RPMI7951 (cell line): ENCODE data around the gene PRUNE1. TPM values are rescaled to one million over a fixed set of nuclear protein-coding genes. Genes with fewer than 3 reads are reported as not detected.

Experiments used
- DNase-seq: peaks from one replicate; pipeline ENCODE4 v3.0.0-alpha.2; 2012; ENCODE audit warnings: low read depth
- total RNA-seq: library from RNA; depleted of rRNA; stranded (reverse); fragments of >200 nt; shearing (Covaris generic); gene quantifications from 2 replicates; pipeline ENCODE4 v1.2.3, GENCODE V29; 2014; rRNA removed

PRUNE1 gene, protein sequence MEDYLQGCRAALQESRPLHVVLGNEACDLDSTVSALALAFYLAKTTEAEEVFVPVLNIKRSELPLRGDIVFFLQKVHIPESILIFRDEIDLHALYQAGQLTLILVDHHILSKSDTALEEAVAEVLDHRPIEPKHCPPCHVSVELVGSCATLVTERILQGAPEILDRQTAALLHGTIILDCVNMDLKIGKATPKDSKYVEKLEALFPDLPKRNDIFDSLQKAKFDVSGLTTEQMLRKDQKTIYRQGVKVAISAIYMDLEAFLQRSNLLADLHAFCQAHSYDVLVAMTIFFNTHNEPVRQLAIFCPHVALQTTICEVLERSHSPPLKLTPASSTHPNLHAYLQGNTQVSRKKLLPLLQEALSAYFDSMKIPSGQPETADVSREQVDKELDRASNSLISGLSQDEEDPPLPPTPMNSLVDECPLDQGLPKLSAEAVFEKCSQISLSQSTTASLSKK
- total RNA-seq = 10.5 and 10.8 TPM in 2 replicates

DNA sequence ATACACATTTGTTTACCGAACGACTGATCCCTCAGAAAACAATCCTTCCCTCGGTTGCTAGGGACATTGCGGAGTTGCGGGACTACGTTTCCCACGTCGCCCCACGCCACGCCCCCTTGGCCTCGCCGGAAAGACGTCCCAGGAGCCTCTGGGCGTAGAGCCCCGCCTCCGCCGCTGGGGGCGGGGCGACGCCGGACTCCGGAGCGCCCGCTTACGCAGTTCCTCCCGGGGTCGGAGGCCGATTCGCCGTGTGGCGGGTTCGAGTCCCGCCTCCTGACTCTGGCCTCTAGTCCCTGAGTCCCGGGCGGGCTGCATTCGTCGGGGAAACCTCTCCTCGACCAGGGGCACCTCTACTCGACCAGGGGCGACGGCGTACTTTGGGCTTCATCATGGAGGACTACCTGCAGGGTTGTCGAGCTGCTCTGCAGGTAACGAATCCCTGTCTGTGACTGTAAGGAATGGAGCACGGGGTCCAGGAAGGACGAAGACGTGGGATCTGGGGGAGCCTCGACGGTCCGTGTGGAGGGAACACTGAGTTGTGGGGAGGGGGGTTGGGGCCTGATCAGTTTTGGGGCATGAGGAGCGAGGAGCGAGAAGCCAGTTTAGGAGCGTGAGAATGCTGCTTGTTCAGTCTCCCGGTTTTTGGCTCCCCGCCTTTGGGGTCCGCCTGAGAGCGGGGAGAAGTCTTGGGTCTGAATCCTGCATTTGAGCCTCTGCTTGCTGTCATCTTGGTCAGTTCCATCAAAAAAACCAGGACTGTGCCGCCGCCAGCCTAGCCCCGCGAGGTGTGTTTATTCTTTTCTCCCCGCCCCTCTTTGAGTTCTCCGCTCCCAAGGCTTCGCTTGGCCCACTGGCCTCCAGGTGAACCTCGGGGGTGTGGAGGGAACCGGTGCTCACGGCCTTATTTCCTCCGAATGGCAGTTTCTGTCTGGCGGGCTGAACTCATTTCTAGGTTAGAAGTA, at the start of gene PRUNE1:
PRUNE1 (plus strand) TSS at position 206 of the 962 bp plus-strand sequence; CDS start at position 390, 184 bp downstream.
- peak; percentile 94 for DNase-seq

DNA sequence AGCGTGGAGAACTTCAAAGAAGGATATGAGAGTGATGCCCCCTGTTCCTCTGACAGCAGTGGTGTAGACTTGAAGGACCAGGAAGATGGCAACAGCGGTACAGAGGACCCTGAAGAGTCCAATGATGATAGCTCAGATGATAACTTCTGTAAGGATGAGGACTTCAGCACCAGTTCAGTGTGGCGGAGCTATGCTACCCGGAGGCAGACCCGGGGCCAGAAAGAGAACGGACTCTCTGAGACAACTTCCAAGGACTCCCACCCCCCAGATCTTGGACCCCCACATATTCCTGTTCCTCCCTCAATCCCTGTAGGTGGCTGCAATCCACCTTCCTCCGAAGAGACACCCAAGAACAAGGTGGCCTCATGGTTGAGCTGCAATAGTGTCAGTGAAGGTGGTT, 47.6 kb upstream of the PRUNE1 start:
- no peak for DNase-seq

DNA sequence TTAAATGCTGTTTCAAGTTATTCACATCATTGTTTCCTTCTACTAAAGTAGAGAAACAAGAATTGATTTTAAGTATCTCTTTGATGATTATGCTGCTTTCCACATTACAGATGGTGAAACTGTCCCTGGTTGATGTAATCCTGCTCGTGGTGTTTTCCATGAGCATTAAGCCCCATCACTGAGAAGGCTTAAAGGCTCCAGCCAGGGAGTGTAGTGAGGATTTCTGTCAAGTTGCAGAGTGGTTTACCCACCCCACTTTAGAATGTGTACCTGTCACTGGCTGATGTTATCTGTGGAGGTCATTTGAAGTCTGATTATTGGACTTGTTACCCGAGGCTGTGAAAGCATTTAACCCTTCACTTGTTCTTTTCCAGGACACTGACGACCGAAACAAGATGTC, 46.5 kb upstream of the PRUNE1 start:
- DNase-seq = no peak

DNA sequence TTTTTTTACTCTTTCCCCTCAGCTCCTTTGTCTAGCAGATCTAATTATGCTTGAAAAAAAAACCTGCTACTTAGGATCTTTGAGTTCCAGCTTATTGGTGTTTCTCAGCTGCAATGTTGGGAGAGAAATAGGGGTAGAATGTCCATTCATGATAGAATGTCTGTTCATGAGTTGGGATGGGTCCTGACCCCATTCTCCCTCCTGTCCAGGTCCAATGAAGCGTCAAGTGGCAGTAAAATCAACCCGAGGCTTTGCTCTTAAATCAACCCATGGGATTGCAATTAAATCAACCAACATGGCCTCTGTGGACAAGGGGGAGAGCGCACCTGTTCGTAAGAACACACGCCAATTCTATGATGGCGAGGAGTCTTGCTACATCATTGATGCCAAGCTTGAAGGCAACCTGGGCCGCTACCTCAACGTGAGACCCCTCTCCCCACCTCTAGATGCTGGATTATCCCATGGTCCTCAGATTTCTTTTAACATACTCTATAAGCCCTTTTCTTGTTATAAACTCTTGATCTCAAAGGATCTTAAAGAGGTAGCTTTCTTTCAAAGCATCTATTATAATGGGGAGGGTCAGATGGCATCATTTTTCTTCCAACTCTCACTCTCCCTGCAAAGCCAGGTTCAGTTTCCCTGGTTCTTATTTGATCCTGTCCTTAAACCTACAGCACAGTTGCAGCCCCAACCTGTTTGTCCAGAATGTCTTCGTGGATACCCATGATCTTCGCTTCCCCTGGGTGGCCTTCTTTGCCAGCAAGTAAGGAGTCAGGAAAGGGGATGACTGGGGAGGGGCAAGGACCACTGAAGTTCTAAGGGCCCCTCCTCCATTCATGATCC, 44.7 kb upstream of the PRUNE1 start:
- DNase-seq = no peak

DNA sequence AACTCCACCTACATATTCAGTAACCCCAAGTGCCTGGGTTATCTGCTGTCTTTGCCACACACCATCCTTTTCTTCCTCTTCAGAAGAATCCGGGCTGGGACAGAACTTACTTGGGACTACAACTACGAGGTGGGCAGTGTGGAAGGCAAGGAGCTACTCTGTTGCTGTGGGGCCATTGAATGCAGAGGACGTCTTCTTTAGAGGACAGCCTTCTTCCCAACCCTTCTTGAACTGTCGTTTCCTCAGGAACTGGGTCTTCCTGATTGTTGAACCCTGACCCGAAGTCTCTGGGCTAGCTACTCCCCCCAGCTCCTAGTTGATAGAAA, 44.1 kb upstream of the PRUNE1 start:
- no peak for DNase-seq

DNA sequence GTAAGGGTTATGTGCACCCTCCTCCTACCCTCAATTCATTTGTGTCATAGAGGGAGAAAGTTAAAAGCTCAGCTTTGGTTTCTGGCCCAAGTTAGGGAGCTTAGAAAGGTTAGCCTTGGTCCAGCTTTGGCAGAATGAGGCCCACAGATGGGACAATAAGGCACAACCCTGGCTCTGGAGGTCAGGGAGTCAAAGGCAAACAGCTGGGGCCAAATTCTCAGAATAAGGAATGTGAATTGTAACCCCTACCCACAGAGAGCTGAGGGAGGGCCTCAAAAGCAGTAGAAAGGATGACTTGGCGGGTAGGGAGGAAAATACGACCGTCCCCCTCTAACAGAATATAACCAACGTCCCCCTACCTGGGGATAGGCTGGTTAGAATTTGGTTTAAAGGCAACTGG, 42.6 kb upstream of the PRUNE1 start:
- DNase-seq = no peak

DNA sequence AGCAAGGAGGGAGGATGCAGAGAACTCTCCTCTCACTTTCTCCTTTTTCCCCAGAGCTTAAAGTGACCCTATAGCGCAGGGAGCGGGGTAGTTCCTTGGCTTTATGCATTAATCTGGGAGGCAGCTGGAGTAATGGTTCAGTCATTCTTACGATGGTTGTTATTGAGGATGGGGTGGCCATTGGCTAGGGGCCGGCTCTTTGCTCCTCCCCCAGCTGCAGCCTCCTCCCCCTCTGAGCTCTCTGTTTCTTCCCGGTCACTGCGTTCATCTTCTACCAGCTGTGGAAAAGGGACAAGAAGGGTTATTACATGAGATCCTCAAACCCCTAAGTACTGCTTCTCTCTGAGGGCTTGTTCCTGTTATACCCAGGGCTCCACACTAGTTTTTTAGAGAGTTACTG, 42.2 kb upstream of the PRUNE1 start:
- no peak for DNase-seq

DNA sequence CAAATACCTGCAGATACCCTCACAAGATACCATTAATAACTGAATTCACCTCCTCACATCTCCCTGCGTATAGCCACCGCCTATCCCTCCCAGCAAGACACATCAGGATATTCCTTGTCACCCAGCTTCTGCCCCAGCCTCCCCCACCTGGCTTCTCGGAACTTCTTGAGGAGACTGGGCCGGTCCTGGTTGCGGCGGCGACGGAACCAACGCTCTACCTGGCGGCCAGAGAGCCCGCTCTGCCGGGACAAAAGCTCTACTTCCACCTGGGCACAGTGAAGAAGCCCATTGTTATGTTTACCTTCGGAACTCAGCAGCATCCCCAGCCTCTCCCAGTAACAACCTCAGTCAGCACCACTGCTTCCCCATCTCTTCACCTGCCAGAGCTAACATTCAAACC, 40.3 kb upstream of the PRUNE1 start:
- no peak for DNase-seq

DNA sequence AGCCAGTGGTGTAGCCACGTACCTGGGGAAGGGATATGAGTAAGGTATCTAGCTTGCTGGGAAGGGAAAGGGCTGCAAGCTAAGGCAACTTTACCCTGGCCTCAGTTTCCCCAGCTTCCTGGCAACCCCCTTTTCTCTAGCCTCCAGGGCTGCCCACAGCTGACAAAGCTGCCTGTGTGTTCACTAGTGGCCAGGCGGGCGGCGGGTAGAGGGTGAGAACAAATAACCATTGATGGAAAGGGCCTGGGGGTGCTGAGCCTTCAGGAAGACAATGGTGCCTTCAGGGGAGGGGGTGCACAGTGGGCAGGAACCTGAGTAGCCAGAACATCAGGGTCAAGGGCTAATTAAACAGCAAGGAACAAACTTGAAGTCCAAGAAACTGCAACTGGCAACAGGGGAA, 39.8 kb upstream of the PRUNE1 start:
- no peak for DNase-seq

DNA sequence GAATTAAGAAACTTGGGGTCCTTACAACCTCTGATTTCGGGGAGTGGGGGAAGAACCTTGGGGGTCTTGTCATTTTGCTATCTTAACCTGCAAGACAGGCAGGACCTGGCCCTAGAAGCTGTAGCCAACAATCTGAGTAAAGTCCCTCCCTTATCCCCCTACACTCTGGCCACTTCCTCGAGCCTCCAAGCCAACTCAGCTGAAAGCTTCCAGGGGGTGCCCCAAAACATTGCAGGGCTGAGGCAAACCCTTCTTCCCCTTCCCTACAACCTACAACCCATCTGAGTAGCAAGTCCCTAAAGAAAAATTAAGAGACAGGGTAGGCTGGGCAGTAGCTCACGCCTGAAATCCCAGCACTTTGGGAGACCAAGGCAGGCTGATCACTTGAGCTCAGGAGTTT, 38.6 kb upstream of the PRUNE1 start:
- no peak for DNase-seq

DNA sequence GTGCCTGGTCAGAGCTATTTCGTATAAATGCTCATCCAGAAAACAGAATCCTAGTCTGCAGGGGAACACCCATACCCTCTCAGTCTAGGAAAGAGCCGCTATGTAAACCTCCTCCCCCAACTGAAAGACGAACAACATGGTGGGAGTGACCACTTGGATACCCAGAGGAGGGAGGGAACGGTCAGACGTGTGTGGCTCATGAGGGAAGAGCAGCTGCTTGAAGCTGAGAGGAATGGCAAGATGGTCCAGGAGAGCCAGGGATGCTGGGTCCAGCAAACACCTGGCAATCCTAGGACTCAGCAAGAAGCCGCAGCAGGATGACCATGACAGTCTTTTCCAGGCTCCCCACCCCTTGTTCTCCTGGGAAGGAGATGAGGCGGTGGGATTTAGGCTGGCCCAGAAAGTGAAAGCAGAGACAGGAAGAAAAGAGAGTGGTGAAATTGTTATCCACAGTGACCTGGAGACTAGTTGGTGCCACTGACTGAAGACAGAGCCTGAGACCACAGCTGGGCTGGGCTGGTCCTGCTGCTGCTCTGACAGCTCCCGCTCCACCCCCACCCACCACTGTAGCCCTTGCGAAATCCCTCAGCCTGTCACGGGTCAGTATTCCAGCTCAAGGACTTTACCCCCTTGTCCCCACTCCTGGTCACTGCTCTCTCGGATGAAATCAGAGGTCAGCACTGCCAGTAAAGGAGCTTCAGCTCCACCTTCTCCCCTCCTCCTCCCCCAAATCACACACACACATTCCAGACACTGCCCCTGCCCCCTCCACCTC, 37.3 kb upstream of the PRUNE1 start:
- peak; percentile 37 for DNase-seq

DNA sequence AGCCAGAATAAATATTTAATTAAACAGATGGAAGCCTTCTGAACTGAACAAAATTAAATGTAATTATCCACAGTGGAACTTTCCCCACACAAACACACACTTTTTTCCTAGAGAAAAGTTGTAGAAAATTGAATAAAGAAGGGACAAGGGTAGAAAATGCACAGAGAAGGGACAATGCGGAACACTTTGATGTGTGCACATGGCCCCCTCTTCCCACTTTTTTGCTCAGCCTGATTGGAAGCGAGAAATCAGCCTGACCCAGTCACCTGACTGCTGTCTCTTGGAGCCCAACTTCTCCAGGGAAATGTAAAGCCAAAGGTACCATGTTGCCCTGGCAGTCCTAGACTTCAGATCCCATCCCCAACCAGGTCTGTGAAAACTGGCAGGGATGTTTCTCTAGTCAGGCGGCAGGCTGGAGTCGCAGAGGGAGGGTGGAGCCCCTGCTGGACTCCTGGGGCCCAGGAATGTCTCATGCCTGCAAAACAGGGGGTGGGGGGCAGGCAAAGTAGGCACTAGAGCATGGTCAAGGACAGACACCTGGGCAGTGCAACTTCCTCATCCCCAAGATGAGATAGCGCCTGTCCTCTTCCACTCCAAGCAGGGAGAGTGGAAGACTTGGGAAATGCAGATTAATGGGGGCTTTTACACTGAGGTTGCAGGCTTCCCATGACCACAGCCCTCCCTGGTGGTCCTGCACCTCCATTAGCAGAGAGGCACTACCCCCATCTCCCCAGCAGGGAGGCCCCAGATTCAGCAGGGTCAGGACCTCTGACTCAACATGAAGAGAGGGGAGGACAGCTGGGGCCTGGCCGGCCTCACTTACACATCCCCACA, 36.4 kb upstream of the PRUNE1 start:
- DNase-seq = peak; percentile 21

DNA sequence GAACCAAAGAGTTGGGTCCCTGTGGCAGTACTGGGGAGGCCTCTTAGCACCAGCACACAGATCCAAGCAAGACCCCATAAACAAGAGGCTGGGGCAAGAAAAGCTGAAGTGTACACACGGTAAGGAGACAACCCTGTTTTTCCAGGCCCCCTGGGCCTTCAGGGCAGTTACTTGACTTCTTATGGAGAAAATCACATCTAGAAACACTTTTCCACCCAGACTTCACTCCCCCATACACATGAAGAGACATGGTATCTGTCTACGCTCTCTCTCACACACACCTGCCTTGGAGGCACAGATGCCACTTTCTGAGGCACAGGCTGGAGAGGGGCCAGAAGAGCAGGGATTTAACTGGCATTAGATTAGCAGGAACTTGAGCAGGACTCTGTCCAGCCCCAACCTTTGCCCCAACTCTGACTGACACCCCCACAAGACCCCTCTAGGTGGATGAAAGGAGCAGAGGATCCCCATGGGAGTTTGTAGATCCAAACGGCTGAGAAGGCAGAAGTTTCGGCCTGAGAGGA, 35.8 kb upstream of the PRUNE1 start:
- DNase-seq = no peak

DNA sequence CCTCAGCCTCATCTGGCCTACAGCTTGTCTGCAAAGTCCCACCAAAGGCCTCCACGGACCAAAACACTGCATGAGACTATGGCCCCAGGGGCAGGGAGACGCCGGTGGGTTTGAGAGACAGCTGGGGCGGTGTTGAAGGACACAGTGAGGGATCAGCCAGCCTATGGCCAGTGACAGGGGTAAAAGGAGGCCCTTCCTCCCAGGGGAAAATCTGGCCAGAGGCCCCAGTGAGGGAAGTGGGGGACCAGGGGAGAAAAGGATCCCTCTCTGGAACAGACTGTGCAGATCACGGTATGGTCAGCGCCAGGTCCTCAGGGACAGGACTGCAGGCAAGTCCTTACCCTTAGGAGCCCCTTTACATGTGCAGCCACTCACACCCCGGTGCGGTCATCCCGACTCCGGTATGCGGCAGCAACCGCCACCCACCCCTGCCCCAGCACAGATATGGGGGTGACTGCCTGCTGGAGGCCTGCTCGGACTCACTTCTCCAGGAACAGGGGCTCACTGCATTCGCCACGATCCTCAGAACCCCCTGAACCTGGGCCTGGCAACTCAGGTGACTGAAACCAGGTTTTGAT, 34.9 kb upstream of the PRUNE1 start:
- peak; percentile 19 for DNase-seq

DNA sequence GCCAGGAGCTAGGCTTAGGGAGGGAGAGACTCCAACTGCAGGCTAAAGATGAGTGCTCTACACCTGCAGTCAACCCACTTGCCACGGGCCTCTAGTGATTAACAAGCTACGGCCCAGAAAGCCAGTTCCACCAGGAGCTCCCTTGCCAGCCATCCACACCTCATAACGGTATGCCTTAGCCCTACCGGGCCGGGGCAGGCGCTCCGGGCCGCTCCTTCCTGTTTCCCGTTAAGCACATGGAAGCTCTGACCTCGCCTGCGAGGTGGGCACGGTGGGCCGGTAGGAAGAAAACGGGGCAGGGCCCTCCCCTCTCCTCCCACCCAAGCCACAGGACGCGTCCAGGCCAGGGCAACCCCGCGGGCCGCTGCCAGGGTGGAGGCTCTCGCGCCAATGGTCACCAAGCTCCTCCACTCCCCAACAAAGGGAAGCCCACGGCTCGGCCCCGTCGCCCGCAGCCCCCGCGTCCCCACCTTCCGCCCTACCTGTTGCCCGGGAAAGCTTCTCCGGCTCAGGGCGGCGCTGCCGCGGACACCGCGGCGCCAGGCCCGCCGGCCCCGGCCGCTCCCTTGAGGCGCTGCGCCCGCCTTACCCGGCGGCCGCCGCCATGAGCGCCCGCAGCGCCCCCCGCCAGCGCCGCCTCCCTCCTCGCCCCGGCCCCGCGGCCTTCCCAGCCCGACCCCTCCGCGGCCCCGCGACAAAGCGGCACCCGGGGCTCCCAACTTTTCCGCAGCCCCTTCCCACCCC, 34.2 kb upstream of the PRUNE1 start:
- peak; percentile 13 for DNase-seq

DNA sequence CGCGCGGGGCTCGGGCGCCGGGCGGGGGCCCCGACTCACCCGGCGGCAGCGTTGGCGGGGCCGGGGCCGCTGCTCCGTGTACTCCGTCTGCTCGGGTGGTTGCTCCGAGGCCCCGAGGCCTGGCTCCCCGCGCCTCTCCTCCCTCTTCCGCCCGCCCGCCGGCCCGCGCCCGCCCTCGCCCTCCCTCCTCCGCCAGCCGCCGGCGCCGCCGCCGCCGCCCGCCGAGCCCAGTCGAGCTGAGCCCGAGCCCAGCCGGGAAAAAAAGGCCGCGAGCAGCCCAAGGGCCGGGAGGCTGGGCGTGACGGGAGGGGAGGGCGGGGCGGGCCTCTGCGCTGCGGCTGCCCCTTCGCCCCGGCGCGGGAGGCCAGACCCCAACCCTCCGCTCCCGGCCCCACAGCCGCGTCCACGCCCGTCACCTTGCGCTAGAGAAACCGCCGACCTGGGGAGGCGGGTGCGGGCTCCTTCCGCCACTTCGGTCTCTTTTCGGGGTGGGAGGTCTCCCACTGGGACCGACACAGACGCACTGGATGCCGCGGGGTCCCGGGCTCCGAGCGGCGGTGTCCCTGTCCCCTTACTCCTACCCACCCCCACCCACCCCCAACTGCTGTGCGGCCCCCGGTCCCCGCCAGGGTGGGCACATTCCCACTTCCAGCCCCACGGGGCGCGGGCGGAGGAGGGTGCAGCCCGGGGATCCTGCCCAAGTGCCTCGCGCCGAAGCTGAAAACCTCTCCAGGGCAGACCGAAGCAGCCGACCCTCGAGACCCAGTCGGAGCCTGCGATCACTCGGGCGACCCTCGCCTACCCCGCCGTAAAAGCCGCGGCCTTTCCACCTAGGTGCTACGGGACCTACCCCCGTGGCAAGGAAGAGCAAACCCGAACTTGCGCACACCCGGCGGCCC, 33.4 kb upstream of the PRUNE1 start, which contains the start of gene CERS2:
CERS2 (minus strand) TSS at position 256 of the 899 bp plus-strand sequence. CDS start 5,745 bp downstream, outside the sequence.
- peak; percentile 76 for DNase-seq

DNA sequence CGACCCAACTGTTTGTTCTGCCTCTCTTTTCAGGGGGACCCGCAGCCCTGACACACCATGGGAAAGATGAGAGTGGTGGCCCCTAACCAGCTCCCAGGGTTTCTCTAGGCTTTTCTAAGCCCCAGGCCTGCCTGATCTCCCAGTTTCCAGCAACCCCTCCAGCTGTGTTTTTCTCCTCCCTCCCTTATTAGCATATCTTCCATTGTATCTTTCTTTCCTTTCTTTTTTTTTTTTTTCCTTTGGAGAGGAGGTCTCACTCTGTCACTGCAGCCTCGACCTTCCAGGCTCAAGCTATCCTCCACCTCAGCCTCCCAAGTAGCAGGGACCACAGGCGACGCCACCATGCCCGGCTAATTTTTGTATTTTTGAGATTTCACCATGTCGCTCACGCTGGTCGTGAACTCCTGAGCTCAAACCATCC, 31.8 kb upstream of the PRUNE1 start:
- no peak for DNase-seq
